Activated CD8-positive, alpha-beta memory T cell treated with anti-CD3 and anti-CD28 coated beads for 4 hours (primary cell): ENCODE data around the gene CDK2AP2.
"Not testable (repeated sequence)": the region's sequence is repeated elsewhere in the genome, so short reads cannot be mapped to it uniquely, and the experiment has no call there.

Experiments
- DNase-seq, 2 donors: peaks; one replicate each; pipeline ENCODE4 v3.0.0-alpha.2; 2020; ENCODE audit warnings: low read depth in 2 of 2

The CDK2AP2 gene

DNA sequence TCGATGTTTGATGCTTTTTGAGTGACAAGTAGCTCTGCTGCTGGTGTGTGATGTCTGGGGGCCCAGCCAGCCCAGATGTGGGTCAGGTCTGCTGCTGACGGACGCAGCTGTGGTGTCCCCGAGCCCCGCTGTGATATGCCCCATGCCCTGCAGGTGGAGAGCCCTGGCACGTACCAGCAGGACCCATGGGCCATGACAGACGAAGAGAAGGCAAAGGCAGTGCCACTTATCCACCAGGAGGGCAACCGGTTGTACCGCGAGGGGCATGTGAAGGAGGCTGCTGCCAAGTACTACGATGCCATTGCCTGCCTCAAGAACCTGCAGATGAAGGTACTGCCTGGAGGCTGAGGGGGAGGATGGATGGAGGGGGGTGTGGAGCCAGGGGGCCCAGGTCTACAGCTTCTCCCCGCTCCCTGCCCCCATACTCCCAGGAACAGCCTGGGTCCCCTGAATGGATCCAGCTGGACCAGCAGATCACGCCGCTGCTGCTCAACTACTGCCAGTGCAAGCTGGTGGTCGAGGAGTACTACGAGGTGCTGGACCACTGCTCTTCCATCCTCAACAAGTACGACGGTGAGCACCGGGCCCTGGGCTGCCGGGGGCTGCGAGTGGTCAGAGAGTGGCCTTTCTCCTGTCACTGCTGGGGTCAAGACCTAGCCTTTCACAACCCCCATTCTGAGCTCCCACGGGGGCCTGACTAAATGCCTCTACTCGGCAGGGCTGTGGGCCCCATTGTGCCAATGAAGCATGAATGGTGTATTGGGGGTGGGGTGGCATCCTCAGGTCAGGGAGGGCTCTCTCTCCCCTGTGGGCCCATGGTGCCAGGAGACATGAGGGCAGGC, 17.9 kb downstream of the CDK2AP2 start:
- DNase-seq = no peak

DNA sequence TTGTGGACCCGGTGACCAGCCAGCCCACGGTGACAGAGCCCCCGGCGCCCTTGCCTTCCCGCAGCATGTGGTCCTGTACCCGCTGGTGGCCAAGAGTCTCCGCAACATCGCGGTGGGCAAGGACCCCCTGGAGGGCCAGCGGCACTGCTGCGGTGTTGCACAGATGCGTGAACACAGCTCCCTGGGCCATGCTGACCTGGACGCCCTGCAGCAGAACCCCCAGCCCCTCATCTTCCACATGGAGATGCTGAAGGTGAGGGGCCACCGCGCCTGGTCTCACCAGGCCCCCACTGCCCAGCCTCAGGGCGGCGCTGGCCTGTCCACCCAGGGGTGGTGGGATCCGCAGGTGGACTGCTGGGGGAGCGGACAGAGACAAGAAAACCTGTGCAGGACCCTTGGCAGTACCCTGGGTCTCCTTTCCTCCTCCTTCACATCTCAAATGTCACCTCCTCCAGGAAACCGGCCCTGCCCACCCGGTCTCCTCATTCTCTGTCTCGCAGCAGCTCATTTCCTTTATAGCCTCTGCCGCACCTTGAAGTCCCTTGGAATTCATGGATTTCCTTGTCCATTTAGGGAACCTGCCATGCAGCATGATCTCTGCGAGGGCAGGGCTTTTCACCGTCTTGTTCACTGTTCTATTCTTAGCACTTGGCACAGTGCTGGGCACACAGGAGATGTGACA, 18.6 kb downstream of the CDK2AP2 start:
- no peak for DNase-seq

DNA sequence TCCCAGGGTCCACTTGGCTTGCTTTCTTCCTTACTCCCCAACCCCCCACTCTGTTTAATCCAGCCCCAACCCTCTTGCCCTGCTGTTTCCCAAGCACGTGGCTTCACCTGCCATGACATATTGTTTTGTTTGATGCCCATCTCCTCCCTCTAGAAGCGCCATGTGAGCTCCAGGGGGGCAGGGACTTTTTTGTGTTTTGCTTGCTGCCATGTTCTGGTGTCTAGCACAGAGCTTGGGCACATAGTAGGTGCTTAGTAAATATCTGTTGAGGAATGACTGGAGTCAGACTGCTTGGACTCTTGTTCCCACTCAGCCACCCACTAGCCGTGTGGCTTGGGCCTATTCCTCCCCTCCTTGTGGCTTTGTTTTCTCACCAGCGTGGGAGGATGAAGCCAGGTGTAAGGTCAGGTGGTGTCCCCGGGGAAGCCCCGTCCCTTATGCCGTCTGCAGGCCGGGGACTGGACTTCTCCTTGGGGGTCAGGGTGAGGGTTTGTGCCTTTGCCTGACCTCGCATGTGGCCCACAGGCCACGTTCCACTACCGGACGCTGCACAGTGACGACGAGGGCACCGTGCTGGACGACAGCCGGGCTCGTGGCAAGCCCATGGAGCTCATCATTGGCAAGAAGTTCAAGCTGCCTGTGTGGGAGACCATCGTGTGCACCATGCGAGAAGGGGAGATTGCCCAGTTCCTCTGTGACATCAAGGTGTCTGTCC, 21.3 kb downstream of the CDK2AP2 start:
- DNase-seq = no peak

DNA sequence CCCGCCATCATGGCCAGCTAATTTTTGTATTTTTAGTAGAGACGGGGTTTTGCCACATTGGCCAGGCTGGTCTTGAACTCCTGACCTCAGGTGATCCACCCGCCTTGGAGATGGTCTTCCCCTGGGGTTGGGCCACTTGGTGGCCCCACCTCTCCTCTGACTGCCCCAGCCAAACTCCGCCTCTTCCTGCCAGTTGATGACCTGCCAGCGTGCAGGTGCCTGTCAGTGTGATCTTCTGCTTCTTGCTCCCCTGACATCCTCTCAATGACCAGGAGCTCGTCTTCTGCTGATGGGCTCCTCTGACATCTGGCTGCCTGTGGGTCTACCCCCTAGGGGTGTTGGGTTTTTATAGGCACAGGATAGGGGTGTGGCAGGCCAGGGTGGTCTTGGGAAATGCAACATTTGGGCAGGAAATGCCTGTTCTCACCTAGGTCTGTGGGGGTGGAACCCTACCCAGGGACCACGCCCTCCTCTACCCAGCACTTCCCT, 22.0 kb downstream of the CDK2AP2 start:
- DNase-seq = not testable (repeated sequence)

DNA sequence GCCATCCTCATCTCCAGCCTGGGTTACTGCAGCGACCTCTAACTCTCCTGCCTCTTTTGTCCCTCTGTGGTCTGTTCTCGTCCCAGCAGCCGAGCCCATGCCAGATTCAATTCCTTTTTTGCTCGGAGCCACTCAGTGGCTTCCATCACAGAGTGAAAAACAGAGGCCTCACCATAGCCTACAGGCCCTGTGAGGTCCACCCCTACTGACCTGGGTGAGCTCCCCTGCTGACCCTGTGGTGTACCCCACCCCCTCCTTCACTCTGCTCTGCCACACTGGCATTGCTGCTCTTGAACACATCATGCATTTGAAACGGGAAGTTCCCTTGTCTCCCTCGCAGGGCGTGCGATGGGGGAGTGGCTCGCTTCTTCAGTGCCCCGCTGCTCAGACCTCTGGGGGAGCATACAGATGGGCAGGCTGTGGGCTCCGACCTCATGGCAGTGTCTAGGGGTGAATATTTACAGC, 23.1 kb downstream of the CDK2AP2 start:
- DNase-seq = peak in 1 of 2 donors; percentile 39

DNA sequence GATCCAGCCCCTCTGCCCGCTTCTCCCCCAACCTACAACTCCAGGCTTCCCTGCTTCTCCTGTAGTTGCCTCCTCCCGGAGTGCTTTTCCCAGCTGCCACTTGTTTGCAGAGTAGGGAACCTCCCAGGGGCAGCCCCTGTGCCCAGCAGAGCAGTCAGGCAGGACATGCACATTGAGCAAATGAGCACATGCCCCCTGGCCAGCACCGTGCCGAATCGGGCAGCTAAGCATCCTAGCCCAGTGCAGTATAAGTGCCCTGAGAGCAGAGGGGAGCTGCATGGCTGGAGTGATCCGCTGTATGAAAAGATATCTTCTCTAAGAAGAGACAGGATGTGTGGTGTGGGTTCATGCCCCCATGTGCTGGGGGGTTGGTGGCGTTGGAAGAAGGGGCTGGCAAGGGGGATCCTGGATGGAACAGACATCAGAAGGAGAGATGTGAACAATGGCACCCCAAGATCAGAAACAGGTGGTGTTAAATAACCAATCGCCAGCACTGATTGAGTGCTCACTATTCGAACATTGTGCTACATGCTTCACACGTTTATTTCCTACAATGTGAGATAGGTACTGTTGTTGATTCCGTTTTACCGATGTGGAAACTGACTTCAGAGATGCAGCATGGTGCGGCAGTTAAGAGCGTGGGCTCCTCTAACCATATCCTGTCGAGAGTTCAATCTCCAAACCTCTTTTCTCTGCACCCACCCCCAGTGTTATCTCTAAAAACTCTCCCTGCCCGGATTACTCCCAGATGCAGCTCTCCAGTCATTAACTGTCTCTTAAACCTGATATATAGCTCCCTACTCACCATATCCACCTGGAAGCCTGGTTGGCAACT, 23.9 kb downstream of the CDK2AP2 start:
- no peak for DNase-seq

DNA sequence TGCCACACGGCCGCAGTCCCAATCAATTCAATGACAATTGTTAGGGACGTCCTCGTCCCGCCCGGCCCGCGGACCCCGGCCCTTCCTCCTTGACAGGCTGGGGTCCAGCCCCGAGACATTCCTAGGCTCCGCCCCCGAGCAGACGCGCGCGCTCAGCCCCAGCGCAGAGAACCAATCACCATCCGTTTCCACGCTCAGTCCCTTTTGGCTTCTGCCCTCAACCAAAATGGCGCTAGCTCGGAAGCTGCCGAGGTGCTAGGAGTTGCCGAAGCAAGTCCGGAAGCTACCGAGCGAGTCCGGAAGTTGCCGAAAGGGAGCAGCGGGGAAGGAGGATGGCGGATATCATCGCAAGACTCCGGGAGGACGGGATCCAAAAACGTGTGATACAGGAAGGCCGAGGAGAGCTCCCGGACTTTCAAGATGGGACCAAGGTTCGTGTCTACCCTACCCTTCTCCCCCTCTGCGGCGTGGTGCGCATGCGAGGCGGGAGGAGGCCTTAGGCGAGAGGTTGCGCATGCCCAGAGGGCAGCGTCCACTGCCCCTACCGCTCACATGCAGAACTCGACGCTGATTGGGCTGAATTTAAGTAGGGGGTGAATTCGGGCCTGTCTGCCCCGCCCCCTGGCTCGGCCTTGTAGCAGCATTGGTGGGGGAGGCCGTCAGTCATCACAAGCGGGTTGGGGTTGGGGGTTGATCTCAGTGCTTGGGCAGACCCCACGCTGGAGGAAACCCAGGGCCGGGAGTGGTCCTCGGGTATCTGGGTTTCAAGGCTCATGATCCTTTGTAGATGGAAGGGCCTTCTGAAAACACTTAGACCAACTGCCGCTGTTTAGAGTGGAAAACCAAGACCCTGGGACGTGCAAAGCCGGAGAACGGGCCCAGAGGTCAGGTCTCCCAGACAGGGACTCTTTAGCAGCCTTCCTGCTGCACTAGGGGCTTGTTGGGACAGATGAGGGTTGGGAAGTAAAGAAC, 24.8 kb downstream of the CDK2AP2 start, which contains the start of gene AIP:
Gene AIP, plus strand, starts transcription at position 200 of the 972 bp plus-strand sequence. Its CDS starts 133 bp downstream, at position 333.
- peak; percentile 90 to 94 for DNase-seq

DNA sequence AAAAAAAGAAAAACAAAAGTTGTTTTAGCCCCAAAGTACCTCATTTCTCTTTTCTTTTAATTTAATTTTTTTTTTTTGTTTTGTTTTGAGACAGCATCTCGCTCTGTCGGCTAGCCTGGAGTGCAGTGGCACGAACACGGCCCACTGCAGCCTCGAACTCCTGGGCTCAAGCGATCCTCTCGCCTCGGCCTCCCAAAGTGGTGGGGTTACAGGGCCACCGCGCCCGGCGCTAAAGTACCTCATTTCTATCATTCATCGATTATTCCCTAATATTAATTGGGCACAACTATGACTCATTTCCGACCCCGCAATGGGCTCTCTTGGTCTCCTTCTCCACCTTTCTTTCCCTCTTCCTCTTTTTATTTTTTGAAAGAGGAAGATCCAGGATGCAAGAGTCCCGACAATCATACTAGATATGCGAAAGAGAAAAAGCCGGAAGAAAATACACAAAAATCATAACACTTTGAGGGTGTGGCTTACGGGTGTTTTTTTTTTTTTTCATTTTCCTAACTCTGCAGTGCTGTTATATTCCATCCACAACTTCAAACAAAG, 25.6 kb downstream of the CDK2AP2 start:
- no peak for DNase-seq

DNA sequence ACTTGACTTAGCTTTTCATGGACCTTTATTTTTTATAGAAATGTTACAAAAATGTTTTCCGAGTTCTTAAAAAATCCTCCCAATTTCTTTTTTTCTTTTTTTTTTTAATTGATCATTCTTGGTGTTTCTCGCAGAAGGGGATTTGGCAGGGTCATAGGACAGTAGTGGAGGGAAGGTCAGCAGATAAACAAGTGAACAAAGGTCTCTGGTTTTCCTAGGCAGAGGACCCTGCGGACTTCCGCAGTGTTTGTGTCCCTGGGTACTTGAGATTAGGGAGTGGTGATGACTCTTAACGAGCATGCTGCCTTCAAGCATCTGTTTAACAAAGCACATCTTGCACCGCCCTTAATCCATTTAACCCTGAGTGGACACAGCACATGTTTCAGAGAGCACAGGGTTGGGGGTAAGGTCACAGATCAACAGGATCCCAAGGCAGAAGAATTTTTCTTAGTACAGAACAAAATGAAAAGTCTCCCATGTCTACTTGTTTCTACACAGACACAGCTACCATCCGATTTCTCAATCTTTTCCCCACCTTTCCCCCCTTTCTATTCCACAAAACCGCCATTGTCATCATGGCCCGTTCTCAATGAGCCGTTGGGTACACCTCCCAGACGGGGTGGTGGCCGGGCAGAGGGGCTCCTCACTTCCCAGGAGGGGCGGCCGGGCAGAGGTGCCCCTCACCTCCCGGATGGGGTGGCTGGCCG, 30.5 kb downstream of the CDK2AP2 start:
- DNase-seq = not testable (repeated sequence)

DNA sequence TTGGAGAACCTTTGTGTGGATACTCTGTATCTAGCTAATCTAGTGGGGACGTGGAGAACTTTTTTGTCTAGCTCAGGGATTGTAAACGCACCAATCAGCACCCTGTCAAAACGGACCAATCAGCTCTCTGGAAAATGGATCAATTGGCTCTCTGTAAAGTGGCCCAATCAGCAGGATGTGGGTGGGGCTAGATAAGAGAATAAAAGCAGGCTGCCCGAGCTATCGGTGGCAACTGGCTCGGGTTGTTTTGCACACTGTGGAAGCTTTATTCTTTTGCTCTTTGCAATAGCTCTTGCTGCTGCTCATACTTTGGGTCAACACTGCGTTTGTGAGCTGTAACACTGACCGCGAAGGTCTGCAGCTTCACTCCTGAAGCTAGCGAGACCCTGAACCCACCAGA, 31.3 kb downstream of the CDK2AP2 start:
- not testable (repeated sequence) for DNase-seq

DNA sequence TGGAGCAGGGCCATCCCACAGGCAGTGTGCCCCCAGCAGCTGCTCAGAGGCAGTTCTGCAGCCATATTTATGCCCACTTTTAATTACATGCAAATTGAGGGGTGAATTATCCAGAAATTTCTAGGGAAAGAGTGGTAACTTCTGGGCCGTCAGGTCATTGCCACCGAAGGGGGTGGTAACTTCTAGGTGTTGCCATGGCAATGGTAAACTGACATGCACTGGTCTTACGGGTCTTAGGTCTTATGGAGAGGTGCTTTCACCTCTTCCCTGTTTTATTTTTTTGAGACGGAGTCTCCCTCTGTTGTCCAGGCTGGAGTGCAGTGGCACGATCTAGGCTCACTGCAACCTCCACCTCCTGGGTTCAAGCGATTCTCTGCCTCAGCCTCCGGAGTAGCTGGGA, 35.1 kb downstream of the CDK2AP2 start:
- no peak for DNase-seq

DNA sequence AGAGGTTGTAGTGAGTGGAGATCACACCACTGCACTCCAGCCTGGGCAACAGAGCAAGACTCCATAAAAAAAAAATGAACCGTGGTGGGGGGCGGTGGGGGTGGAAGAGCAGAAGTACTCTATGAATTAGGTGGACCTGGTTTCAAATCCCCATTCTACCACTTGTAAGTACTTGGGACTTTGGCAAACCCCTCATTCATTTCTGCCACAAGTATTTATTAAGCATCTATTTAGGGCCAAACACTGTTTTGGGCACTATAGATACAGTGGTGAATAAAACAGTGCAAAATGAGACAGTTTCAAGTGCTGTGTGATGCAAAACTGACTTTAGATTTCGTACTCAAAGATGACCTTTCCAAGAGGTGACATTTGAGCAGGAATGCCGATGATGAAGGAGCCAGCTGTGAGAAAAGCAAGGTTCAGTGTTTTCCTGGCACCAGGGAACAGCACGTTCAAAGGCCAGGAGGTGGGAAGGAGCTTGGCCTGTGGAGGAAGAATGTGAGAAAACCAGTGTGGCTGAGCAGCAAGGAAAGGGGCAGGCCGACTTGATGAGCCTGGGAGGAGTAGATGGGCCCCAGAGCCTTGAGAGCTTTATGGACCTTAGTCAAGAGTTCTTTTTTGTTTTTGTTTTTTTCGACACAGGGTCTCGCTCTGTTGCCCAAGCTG, 37.5 kb downstream of the CDK2AP2 start:
- DNase-seq = no peak

DNA sequence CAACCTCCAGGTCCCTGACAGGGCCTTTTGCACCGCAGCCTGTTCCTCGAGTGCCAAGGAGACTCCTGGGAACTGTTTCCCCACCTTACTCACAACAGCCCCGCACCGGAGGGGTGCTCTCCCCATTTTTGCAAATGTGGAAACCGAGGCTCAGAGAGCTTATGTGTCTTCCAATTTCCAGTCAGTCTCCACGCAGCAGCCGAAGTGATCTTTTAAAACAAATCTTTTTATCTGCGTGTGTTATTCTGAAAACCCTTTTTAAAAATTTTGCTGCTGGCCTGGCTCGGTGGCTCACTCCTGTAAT, 38.5 kb downstream of the CDK2AP2 start:
- DNase-seq = no peak

DNA sequence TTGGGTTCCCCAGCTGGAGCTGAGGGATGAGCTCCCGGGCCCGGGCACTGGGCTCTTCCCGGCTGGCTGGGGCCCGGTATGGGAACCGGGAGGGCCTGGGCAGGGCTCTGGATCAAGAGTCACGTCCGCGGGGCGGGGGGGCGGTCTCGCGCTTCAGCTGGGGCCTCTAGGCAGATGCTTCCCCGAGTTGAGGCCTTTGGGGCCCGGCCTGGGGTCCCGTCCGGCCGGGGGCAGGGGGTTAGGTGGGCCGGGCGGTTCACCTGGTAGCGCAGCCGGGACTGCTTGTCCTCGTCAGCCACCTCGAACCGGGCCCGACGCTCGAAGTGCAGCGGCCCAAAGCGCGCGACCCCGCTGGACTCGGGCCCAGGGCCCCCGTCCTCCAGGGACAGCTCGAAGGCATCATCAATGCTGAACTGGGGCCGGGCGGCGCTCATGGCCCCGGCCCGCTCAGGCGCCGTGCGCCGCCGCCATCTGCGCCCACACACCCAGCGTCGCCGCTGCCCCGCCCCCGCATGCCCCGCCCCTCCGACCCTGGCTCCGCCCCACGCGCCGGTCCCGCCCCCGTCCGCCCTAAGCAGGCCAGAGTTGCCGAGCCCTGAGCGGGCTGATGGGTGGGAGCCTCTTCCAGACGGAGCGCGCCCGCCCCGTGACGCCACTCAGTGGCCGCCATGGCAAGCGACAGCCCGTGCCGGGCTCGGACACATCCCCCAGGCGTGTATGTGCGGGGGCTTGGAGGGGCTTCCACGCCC, 39.0 kb downstream of the CDK2AP2 start, which contains the start of gene TMEM134:
Gene TMEM134, minus strand, starts transcription at position 493 of the 749 bp plus-strand sequence. Its CDS starts 59 bp downstream, at position 434.
- DNase-seq = peak; percentile 86 to 88

DNA sequence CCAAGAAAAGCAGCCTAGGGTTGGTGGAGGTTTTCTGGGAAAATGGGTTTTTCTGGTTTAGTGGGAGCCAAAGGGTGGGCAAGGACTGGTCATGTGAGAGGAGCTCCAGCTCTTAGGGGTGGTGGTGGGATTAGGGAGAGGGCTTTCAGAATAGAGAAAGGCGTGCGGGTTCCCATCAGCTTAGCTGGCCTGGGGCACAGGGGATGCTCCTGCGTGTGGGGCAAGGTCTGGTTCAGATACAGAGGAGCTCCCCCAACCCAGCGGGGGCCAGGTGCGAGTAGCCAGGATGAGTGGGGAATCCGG, 39.6 kb downstream of the CDK2AP2 start:
- DNase-seq = no peak

DNA sequence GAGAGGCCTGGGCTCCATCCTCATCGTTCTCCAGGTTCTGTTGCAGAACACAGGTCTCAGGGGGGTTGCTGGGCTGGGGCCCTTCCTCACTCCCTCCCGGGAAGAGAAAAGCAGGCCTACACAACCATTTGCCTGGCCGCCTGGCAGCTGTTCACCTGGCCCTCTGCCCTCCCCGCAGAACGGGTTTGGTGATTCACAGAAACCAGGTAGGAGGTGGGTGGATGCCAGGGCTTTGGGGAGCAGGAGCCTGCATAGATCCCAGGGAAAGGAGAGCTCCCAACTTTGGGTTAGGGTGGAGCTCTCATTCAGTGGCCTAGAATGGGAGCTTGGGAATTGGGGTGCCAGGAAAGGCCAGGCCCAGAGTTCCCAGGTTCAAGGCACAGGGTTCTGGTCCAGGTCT, 39.9 kb downstream of the CDK2AP2 start:
- no peak for DNase-seq

DNA sequence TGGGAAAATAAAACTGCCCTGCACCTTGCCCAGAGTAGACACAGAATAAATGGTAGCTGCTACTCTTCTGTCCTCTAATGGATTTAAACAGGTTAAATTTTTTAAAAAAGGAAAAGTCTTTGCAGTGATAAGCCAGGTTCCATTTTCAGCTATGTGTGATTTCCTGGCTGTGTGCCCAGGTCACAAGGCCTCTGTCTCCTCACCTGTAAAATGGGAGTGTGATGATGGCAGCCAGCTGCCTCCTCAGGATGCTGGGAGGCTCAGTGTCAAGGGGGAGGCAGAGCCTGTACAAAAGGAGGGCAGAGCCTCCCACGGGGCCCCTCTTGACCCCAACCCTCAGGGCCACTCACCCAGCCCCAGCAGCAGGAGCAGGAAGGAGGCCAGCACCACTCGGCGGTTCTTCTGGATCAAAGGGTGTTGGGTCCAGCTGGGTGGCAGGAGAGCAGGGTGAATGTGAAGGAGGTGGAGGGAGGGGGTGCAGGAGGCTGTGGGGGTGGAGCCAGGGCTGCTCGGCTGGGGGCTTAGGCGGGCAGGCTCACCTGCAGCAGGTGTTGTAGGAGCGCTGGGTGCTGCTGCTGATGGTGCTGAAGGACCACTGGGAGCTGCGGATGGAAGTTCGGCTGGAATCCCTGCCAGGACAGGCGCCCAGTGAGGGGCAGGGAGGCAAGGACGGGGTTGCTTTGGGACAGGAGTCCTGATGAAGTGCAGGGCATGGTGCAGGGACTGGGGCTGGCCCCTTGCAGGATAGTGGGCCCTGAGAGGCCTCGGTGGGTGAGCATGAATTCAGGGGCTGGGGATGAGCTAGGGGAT, 40.8 kb downstream of the CDK2AP2 start:
- no peak for DNase-seq
